NCI-H2107 (cell line): ENCODE measurements around the gene CLOCK.
"Not testable (repeated sequence)": the region's sequence is repeated elsewhere in the genome, so short reads cannot be mapped to it uniquely, and the experiment has no call there.

Experiments used
- DNase-seq: peaks from one replicate; lab custom pipeline; 2025; lab: John Stamatoyannopoulos, UW

CLOCK gene, protein sequence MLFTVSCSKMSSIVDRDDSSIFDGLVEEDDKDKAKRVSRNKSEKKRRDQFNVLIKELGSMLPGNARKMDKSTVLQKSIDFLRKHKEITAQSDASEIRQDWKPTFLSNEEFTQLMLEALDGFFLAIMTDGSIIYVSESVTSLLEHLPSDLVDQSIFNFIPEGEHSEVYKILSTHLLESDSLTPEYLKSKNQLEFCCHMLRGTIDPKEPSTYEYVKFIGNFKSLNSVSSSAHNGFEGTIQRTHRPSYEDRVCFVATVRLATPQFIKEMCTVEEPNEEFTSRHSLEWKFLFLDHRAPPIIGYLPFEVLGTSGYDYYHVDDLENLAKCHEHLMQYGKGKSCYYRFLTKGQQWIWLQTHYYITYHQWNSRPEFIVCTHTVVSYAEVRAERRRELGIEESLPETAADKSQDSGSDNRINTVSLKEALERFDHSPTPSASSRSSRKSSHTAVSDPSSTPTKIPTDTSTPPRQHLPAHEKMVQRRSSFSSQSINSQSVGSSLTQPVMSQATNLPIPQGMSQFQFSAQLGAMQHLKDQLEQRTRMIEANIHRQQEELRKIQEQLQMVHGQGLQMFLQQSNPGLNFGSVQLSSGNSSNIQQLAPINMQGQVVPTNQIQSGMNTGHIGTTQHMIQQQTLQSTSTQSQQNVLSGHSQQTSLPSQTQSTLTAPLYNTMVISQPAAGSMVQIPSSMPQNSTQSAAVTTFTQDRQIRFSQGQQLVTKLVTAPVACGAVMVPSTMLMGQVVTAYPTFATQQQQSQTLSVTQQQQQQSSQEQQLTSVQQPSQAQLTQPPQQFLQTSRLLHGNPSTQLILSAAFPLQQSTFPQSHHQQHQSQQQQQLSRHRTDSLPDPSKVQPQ

DNA sequence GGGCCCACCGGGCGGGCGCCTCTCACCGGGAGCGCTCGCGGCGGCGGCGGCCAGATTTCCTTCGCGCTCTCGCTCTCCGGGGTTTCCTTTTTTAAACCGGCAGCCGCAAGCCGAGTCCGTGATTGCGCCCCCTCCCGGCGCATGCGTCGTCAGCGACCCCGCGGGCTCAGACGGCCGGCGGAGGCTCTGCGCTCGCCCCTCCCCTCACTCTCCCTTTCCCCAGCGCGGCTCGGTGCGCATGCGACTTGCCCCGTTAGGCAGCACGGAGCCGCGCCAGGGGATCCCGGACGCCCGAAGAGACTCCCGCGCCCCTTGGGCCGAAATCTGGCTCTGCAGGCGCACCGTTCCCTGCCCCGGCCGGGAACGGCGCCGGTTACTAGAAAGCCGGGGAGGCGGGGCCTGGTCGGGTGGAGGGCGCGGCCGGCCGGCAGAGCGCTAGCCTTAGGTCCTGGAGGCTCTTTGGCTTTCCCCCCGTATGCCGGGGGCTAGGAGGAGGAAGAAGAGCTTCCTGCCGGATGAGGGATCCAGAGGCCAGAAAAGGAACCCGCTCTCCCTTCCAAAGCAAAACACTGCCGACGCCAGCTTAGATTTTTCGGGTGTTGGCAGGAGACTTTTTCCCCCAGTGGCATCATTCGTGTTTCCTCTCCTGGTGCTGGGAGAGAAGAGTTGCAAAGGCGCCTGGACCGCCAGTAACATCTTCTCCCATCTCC, at the start of gene CLOCK:
Gene CLOCK (minus strand): TSS at position 154 of the 710 bp plus-strand sequence. CDS start 64,124 bp downstream, outside the sequence.
- DNase-seq = peak; percentile 65

DNA sequence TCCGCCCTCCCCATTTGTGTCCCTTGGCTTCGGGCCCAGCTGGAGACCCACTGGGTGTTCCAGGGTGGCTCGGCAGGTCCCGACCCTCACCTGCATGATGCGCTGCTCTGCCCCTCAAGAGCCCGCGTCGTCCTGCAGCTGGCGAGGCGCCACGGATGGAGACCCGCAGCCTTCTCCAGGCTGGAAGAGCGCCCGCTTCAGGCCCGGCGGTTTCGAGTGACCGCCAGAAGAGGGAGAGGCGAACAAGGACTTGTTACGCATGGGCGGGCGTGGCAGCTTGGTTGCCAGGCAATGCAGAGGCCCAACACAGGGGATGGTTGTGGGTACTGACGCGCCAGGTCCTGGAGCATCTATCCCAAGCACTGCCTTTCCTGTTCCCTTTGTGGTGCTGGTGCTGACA, 45.3 kb upstream of the CLOCK start, which contains the start of gene PDCL2:
Gene PDCL2 (minus strand): TSS at position 232 of the 400 bp plus-strand sequence. CDS start 136 bp downstream, at position 96.
- DNase-seq = no peak

DNA sequence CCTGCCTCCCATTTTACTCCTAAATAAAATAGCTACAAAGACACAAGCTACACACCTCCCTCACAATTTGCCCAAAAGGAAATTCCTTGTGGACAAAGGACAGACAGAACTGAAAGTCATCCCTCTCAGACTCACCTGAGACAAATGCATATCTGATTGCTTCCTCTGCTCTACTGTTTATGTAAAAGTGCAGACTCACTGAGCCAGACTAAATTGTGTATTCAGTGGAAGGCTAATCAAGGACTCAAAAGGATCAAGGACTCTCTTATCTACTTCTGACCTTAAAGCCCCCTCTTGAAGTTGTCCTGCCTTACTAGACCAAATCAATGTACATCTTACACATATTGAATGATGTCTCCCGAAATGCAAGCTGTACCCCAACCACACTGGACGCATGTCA, 41.5 kb upstream of the CLOCK start:
- DNase-seq = no peak

- DNase-seq = not testable (repeated sequence)
Measured at GRCh38 chr4:55582773-55583172, 36.1 kb upstream of the CLOCK start.

GRCh38 chr4:55578341-55579010, 31.8 kb upstream of the CLOCK start:
- DNase-seq = no peak

DNA sequence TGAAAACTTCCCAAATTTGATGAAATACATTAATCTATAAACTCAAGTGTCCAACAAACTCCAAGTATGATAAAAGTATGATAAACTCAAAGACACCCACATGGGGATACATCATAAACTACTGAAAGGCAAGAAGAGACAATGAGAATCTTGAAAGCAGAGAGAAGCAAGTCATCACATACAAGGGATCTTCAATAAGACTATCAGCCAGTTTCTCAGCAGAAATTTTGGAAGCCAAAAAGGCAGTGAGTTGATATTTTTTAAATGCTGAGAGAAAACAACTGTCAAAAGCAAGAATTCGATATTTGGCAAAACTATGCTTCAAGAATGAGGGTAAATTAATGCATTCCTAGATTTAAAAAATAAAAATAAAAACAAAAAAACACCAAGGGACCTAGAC, 28.8 kb upstream of the CLOCK start:
- DNase-seq = no peak

DNA sequence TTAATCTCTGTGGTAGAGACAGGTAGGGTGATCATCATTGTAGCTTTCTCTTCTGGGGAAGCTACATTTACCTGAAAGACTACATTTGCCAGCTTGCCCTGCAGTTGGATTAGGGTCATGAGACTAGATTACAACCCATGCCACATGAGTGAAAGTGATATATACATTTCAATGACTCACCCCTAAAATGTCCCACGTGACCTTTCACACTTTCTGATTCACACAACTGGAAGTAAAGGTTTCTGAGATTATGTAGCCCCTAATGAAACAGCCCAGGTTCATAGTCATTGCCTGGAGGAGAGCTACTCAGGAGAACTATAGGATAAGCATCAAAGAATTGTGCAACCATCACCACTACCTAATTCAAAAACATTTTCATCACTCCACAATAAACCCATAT, 27.5 kb upstream of the CLOCK start:
- DNase-seq = no peak

GRCh38 chr4:55571806-55572205, 25.1 kb upstream of the CLOCK start:
- no peak for DNase-seq

- DNase-seq = no peak
Measured at GRCh38 chr4:55568905-55569504, 22.3 kb upstream of the CLOCK start.

- no peak for DNase-seq
Measured at GRCh38 chr4:55561889-55562288, 15.2 kb upstream of the CLOCK start.

GRCh38 chr4:55560096-55560495, 13.4 kb upstream of the CLOCK start:
- no peak for DNase-seq

DNA sequence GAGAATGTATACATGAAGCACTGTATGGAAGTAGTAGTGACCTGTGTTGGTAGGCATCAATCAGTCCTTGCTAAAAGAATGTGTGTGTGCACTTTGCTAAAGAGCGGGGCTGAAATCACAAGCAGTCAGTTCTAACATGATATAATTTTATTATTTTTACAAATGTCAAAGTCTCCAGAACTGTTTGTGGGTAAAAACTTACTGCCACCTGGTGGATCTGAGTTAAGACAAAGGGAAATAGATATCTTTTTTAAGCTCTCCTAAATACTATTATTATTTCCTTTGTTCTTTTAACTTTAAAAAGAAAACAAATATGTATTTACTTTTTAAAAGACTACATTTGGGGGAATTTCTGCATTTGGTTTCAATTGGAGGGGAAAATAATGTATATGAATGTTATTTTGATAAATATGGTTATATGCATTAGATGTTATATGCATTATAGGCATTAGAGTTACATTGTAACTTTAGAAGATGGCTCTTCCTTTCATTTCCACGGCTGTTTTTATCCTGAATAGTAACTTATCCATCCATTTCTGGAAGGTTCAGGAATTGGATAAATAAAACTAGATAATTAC, 7.8 kb upstream of the CLOCK start:
- DNase-seq = no peak

DNA sequence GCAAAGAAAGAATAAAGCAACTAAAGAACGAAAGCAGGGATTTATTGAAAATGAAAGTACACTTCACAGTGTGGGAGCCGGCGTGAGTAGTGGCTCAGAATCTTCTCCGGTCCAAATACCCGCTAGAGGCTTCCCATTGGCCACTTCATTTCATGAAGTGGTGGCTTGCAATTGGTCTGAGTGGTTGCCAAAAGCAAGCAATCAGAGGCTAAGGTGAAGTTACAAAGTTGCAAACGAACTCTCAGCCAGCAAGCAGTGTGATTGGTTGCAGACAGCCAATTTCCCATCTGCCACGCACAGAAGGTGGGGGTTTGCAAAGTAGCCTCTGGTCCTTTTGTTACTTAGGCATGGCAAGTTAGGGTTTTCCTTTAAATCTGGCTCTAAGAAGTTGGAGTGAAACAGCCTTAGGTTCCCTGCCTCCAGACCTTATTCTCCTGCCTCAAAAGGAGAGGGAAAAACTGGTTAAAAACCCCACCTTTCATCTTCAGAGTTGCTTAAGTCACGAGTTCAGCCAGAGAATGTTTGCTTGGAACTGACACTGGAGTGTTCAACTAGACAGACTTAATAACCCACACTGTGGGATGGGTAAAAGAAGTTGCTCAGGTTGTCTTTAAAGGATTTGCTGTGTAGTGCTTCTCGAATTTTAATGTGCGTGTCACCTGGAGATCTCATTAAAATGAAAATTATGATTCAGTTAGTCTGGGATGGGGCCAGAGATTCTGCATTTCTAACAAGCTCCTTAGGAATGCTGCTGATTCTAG, 6.9 kb upstream of the CLOCK start:
- no peak for DNase-seq

DNA sequence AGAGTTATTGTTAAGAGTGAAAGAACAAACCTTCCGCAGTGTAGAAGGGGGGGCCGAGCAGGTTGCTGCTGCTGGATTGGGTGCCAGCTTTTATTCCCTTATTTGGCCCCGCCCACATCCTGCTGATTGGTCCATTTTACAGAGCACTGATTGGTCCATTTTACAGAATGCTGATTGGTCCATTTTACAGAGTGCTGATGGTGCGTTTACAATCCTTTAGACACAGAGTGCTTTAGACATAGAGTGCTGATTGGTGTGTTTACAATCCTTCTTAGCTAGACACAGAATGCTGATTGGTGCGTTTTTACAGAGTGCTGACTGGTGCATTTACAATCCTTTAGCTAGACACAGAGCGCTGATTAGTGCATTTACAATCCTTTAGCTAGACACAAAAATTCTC, 5.3 kb upstream of the CLOCK start:
- DNase-seq = not testable (repeated sequence)

- DNase-seq = no peak
Measured at GRCh38 chr4:55549888-55550287, 3.2 kb upstream of the CLOCK start.

GRCh38 chr4:55547918-55548317, 1.2 kb upstream of the CLOCK start:
- no peak for DNase-seq

- no peak for DNase-seq
Measured at GRCh38 chr4:55547466-55547770, 709 bp upstream of the CLOCK start.

DNA sequence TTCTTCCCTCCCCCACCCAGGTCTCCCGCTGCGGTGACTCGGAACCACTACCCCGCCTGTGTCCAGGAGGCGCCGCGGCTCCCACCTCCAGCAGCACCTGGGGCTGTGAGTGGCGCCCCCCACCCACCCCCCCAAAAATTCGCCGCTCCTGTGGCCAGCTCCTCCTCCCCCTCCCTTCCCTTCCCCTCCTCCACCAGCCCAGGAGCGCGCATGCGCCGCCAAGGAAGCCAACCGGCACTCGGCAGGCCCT, 278 bp downstream of the CLOCK start:
- DNase-seq = no peak

- DNase-seq = peak; percentile 13
Measured at GRCh38 chr4:55545641-55546505, 836 bp downstream of the CLOCK start.

DNA sequence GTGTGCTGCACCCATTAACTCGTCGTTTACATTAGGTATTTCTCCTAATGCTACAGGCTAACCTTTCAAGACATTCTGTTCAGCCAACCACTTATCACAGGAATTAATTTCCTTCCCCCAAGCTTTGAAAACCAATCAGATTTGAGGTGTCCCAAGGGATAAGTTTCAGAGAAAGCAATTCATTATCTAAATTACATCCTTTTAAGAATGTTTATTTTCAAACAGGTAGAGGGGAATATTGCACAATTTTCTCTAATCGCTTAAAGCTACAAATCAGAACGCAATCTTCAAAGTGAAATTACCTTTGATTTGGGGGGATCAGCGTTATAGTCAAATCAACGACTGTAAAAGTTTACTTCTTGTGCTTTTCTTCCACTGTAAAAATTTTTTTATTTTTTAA, 1.6 kb downstream of the CLOCK start:
- no peak for DNase-seq
